ENCODE measurements around the gene MAST2.

MAST2 gene

DNA sequence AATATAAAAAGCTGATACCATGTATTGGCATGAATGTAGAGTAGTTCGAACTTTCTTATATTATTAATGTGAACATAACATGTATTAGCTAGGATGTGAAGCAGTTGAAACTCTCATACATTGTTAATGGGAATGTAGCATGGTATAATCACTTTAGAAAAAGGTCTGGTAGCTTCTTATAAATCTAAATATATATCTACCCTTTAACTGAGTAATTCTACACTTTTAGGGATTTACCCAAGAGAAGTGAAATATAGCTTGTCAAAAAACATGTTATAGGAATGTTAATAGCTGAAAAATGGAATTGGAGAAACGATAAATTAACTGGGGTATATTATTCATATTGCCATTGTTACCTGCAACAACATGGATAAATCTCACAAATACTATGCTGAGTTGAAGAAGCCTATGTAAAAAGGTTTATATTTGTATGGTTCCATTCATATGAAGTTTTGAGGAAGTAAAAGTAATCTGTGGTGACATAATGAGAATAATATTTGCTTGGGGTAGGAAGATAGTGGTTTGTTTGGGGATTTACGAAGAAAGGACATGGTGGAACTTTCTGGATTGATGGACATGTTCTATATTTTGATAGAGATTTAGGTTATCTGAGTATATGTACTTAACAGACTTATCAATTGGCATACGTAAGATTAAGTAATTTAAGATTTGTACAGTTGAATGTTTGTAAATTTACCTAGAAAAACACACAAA lies 76.6 kb downstream of the MAST2 start:
- no peak for DNase-seq (ENCODE audit: low read depth)
- no peak overlapping the region for H3K4me3 ChIP-seq (ENCODE audit: low read depth, low read length)
- TF ChIP-seq, protein P1, sequence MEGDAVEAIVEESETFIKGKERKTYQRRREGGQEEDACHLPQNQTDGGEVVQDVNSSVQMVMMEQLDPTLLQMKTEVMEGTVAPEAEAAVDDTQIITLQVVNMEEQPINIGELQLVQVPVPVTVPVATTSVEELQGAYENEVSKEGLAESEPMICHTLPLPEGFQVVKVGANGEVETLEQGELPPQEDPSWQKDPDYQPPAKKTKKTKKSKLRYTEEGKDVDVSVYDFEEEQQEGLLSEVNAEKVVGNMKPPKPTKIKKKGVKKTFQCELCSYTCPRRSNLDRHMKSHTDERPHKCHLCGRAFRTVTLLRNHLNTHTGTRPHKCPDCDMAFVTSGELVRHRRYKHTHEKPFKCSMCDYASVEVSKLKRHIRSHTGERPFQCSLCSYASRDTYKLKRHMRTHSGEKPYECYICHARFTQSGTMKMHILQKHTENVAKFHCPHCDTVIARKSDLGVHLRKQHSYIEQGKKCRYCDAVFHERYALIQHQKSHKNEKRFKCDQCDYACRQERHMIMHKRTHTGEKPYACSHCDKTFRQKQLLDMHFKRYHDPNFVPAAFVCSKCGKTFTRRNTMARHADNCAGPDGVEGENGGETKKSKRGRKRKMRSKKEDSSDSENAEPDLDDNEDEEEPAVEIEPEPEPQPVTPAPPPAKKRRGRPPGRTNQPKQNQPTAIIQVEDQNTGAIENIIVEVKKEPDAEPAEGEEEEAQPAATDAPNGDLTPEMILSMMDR (IDR thresholded peaks at IDR 0.05; ENCODE audit: low read depth, low read length), result no peak
- TF ChIP-seq POLR2A (IDR thresholded peaks at IDR 0.05; ENCODE audit: extremely low read depth, insufficient read length), result no peak
- TF ChIP-seq MAX (IDR thresholded peaks at IDR 0.05; ENCODE audit: low read depth, low read length), result no peak
- TF ChIP-seq MYC (IDR thresholded peaks at IDR 0.05; ENCODE audit: low read depth, low read length), result no peak

- no peak for DNase-seq (ENCODE audit: low read depth)
- TF ChIP-seq, protein P1 (IDR thresholded peaks at IDR 0.05; ENCODE audit: low read depth, low read length), result no peak
- no peak overlapping the region for H3K4me3 ChIP-seq (ENCODE audit: low read depth, low read length)
Observed at GRCh38 chr1:45880930-45881329, 77.5 kb downstream of the MAST2 start.

- no peak overlapping the region for H3K4me3 ChIP-seq (ENCODE audit: low read depth, low read length)
- no peak for DNase-seq (ENCODE audit: low read depth)
- TF ChIP-seq MAX (IDR thresholded peaks at IDR 0.05; ENCODE audit: low read depth, low read length) (no peak), POLR2A (IDR thresholded peaks at IDR 0.05; ENCODE audit: extremely low read depth, insufficient read length) (no peak), MYC (IDR thresholded peaks at IDR 0.05; ENCODE audit: low read depth, low read length) (no peak)
- TF ChIP-seq, protein P1 (IDR thresholded peaks at IDR 0.05; ENCODE audit: low read depth, low read length), result no peak
Observed at GRCh38 chr1:45883658-45884057, 80.2 kb downstream of the MAST2 start.

DNA sequence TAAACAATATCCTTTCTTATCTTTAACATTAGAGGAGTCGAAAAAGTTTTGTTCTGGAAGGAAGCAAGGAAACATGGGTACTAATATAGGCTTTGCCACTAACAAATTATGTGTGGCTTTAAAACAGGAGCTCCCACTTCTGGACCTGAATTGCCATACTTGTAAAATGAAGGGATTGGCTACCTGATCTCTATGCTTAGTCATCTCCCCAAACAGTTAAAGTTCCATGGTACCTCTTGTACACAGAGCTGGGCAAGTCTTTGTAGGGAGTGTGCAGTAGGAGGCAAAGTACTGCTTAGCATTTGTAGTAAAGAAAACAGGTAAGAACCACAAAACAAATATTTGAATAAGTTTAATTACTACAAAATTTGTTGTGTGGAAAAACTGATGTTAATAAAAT lies 81.3 kb downstream of the MAST2 start:
- TF ChIP-seq, protein P1 (IDR thresholded peaks at IDR 0.05; ENCODE audit: low read depth, low read length), result no peak
- no peak for TF ChIP-seq MYC (IDR thresholded peaks at IDR 0.05; ENCODE audit: low read depth, low read length)
- TF ChIP-seq POLR2A (IDR thresholded peaks at IDR 0.05; ENCODE audit: extremely low read depth, insufficient read length), result no peak
- no peak for TF ChIP-seq MAX (IDR thresholded peaks at IDR 0.05; ENCODE audit: low read depth, low read length)
- DNase-seq (ENCODE audit: low read depth), result no peak
- no peak overlapping the region for H3K4me3 ChIP-seq (ENCODE audit: low read depth, low read length)

GRCh38 chr1:45886229-45886628 lies 82.8 kb downstream of the MAST2 start:
- TF ChIP-seq, protein P1 (IDR thresholded peaks at IDR 0.05; ENCODE audit: low read depth, low read length), result no peak
- TF ChIP-seq MYC (IDR thresholded peaks at IDR 0.05; ENCODE audit: low read depth, low read length) (no peak), POLR2A (IDR thresholded peaks at IDR 0.05; ENCODE audit: extremely low read depth, insufficient read length) (no peak), MAX (IDR thresholded peaks at IDR 0.05; ENCODE audit: low read depth, low read length) (no peak)
- no peak for DNase-seq (ENCODE audit: low read depth)
- H3K4me3 ChIP-seq (ENCODE audit: low read depth, low read length), result no peak overlapping the region
